RPMI8226 (cell line): ENCODE data around the gene BANP.
"Not testable (repeated sequence)": the region's sequence is repeated elsewhere in the genome, so short reads cannot be mapped to it uniquely, and the experiment has no call there.

Source experiments
- DNase-seq: peaks from one replicate; pipeline ENCODE4 v3.0.0-alpha.2; 2015

The BANP gene

GRCh38 chr16:87950765-87951551 is at the start of gene BANP:
Gene BANP, plus strand, starts transcription at chr16:87951434. Its CDS starts 23,682 bp downstream, at chr16:87975116.
- peak; percentile 98 for DNase-seq

- DNase-seq, result not testable (repeated sequence)
Measured at GRCh38 chr16:87904963-87905362, 46.3 kb upstream of the BANP start.

DNA sequence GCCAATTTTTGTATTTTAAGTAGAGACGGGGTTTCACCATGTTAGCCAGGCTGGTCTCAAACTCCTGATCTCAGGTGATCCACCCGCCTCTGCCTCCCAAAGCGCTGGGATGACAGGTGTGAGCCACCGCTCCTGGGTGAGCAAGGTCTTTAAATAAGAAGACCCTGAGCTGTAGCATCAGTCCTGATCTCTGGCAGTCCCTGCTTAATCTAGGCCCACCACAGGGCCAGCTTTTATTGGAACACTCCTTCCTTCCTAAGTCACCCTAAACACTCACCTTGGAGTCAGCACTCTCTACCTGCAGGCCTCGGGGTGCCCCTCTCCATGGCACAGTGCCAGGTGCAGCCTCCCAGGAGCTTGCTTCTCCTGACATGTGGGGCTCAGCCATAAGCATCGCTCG is 45.7 kb upstream of the BANP start:
- not testable (repeated sequence) for DNase-seq

GRCh38 chr16:87908101-87908500 is 43.1 kb upstream of the BANP start:
- not testable (repeated sequence) for DNase-seq

GRCh38 chr16:87909203-87909935 is 41.9 kb upstream of the BANP start:
- peak; percentile 69 for DNase-seq

DNA sequence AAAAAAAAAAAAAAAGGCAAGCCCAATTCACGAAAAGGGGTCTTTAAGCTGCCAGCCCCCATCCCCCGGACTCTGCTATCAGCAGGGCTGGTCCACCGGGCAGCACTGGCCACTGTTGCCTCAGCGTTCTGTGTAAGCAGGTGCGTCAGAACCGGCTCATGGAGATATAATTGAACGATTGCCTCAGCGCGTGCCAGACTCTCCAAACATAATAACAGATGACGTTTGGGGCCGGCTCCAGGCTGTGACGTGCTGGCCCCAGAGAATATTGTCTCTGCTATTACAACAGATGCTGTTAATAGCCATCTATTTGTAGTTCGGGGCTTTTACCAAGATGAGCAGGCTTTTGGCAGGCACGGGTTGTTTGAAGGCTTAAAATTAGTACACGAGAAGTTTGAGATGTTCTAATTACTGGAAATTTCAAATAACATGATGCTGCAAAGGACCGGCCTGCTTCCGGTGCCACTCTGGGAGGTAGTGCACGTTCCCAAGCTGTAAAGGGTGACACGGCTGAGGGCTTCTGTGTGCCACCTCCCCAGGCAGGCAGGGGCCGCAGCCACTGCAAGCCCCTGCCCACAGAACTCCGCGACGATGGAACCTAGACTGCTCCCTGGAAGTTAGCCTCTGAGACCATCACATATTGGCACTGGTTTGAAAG is 40.0 kb upstream of the BANP start:
- DNase-seq, result not testable (repeated sequence)

DNA sequence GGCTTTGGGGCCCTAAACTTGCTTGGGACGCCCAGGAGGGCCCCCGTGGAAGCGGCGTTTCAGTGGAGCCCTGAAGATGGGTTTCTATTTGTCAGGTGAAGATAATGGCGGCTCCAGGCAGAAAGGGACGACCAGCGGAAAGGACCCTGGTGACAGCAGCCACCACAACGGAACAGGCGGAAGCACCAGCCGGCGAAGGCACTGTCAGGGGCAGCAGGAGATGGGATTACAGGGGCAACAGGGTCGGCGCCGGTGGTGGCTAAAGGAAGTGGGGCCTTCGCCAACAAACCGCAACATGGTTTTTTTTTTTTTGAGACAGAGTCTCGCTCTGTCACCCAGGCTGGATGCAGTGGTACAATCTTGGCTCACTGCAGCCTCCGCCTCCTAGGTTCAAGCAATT is 38.5 kb upstream of the BANP start:
- DNase-seq, result not testable (repeated sequence)

- not testable (repeated sequence) for DNase-seq
Measured at GRCh38 chr16:87914021-87914725, 37.1 kb upstream of the BANP start.

DNA sequence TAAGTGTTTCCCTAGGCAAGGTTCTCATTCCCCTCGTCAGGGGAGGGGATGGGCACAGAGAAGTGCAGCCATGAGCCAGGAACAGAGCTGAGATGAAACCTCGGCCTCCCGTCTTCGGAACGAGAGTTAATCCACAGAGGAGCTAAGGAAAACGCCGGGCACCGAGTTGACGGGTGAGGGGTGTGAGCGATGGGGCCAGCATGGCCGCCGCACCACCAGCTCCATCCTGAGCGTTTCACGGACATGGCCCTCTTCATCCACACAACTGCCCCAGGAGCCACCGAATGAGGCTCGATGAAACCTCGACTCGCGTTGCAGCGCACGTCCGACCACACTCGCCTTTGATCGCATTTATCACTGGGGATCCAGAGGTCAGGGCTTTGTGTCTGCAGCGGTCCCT is 36.4 kb upstream of the BANP start:
- DNase-seq, result no peak

GRCh38 chr16:87917503-87917902 is 33.7 kb upstream of the BANP start:
- no peak for DNase-seq

GRCh38 chr16:87918338-87918737 is 32.9 kb upstream of the BANP start:
- DNase-seq, result no peak

GRCh38 chr16:87918866-87919680 is 32.2 kb upstream of the BANP start:
- DNase-seq, result peak; percentile 54

DNA sequence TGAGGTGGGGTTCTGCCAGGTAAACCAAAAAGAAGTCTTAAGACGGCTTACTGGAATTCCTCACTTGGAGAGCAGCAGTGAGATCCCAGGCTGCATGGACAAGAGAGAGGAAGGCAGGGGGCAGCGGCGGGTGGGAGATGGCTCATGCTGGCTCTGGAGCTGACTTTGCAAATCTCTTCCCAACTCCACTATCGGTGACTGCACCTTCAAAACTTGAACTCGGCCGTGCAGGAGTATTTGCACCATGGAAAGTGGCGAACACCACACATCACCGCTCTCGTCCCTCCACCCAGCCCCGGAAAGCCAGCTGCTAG is 31.6 kb upstream of the BANP start:
- DNase-seq, result no peak

GRCh38 chr16:87921236-87921773 is 29.9 kb upstream of the BANP start:
- DNase-seq, result no peak

DNA sequence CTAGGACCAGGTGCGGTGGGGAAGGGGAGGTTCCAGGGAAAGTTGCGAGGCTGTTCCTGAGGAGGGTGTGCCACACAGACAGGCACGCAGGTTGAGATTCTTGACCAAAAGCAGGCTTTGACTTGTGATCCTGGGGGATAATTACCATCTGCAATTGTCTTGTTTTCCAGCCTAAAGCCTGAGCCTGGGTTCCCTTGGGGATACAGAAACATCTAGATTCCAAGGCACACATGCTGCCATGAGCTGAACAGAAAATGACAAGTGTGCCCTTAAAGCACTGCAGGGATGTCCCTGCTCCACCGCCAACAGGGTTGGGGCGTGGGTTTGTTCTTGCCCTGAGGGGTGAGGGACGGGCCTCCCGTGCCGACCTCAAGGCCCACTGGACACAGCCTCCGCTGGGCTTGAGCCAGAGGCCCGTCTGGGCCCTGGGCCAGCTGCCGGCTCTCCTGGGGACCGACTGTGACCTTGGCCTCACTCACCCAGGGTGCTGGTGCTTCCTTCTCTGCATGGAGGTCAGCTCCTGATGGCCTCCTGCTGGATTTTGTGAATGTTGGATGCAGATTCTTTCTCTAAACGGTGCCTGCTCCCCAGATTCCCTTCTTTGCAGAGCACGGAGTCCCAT is 28.9 kb upstream of the BANP start:
- no peak for DNase-seq

DNA sequence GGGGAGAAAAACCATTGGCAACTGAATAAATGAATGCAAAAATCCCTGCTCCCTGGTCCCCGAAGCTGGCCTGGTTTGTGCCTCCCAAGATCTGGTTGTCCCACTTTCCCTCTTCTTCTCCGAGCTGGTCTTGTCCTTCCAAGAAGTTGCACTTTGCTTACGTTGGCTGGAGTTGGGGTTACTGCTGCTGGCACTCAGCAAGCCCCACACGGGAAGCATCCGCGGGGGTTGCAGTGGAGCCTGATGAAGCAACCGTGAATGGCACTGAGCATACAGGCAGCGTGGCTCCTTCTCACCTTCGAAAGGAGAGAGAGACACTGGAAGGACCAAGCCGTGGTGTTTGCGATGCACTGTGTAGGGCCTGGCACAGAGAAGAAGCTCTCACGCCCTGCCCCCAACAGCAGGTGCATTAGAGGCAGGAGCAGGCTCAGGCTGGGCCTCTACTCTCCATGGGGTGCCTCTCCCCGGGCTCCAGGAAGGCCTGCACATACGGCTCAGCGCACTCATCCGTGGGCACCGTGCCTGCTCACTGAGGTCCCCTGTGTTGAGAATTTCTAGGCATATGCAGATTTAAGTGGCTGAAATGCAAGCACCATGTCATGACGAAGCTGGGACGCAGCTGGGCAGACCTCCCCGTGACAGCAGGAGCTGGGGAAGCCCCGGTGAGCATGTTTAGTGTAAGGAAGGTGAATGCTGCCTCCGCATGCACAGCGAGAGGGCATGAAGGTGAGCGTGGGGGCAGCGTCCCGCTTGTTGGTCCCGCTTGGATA is 27.0 kb upstream of the BANP start:
- peak; percentile 48 for DNase-seq

- no peak for DNase-seq
Measured at GRCh38 chr16:87924811-87925670, 26.2 kb upstream of the BANP start.

DNA sequence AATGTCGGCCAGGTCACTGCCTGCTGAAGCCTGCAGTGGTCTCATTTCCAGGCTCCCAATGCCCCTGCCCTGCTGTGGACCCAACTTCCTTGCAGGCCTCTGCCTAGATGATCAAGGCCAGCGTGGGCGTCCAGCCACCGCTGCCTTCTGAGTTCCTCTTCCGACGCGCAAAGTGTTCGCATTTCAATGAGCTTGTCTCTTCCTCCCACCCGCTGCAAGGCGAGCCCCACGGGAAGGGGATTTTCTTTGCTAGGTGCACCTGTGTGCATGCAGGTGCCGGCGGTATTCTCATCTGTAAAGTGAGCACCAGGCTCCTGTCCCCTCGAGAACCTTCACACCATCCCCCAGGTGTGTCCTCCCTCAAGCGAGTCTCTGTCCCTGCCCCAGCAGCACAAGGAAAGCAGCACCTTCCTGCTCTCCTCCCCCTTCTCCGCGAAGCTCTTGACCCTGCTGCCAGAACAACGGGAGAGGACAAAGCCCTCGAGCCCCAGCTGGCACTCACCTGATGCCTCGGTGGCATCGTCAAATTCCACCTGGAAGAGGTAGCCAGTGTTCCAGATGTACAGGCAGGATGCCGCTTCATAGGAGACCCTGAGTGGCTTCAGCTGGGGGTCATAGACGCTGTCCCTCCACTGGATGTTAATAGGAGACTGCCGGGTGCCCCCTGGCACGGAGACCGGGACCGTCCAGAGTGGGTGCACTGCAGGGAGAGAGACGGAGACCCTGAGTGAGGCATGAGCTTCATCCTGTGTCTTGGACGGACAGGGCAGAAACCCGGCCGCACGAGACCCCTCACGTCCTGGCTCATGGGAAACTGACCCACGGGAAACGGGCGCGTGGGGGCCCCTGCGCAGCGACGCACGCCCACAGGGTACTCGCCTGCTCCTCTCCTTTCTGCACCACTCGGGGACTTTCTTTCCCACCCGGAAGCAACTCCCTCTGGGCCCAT is 24.7 kb upstream of the BANP start:
- peak; percentile 35 for DNase-seq

DNA sequence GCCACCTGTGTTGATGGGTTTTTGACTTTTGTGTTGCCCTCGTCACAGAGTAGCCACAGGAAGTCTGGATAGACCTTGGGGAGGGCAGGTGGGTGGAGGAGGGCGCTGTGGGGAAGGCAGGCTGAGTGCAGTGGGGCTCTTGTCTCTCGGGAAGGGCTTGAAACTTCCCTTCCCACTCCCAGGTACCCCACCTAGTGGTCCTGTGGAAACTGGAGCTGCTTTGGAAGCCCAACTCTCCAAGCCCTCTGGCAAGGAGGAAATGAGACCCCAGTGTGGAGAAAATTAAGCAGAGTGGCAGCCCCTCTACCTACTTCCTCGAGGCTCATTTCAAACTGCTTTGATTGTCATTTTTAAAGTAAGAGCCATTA is 24.1 kb upstream of the BANP start:
- DNase-seq, result no peak
